Smooth muscle cell (in vitro differentiated cells): Measurements from ENCODE around the gene UBE2J1. TPM values are rescaled to one million over a fixed set of nuclear protein-coding genes. Genes with fewer than 3 reads are reported as not detected.

Source experiments
- DNase-seq: peaks from one replicate; lab custom pipeline; 2025; ENCODE audit not compliant: unreplicated experiment; lab: John Stamatoyannopoulos, UW
- H2AFZ ChIP-seq: fragments of 200-600 bp; sonication (generic); 2 replicates; pipeline ENCODE4 v1.6.0; 2016; ENCODE audit warnings: antibody characterized with exemption, low read depth, mild to moderate bottlenecking
- H3F3A ChIP-seq: fragments of 200-600 bp; sonication (generic); 2 replicates; pipeline ENCODE4 v1.6.0; 2017; ENCODE audit warnings: antibody characterized with exemption, low read depth
- H3K27ac ChIP-seq: fragments of 200-600 bp; sonication (generic); 2 replicates; pipeline ENCODE4 v1.5.1; 2016; ENCODE audit warnings: low read depth, mild to moderate bottlenecking
- H3K27me3 ChIP-seq: fragments of 200-600 bp; sonication (generic); 2 replicates; pipeline ENCODE4 v1.6.1; 2016; ENCODE audit warnings: low read depth, mild to moderate bottlenecking
- H3K36me3 ChIP-seq: fragments of 200-600 bp; sonication (generic); 2 replicates; pipeline ENCODE4 v1.5.1; 2016; ENCODE audit warnings: low read depth
- H3K4me1 ChIP-seq: fragments of 200-600 bp; sonication (generic); 2 replicates; pipeline ENCODE4 v1.5.1; 2016; ENCODE audit warnings: low read depth
- H3K4me2 ChIP-seq: fragments of 200-600 bp; sonication (generic); 2 replicates; pipeline ENCODE4 v1.6.0; 2016; ENCODE audit warnings: mild to moderate bottlenecking
- H3K4me3 ChIP-seq: fragments of 200-600 bp; sonication (generic); 2 replicates; pipeline ENCODE4 v1.5.1; 2016; ENCODE audit warnings: mild to moderate bottlenecking
- H3K79me2 ChIP-seq: fragments of 200-600 bp; sonication (generic); 2 replicates; pipeline ENCODE4 v1.6.0; 2016; ENCODE audit warnings: low read depth, mild to moderate bottlenecking
- H3K9ac ChIP-seq: fragments of 200-600 bp; sonication (generic); 2 replicates; pipeline ENCODE4 v1.6.0; 2016; ENCODE audit warnings: low read depth
- H3K9me3 ChIP-seq: fragments of 200-600 bp; sonication (generic); replicated peaks from 2 replicates; pipeline ENCODE4 v1.5.1; 2016; ENCODE audit warnings: low read depth
- H4K20me1 ChIP-seq: fragments of 200-600 bp; sonication (generic); 2 replicates; pipeline ENCODE4 v1.6.0; 2016; ENCODE audit warnings: low read depth
- WGBS: methylation state at CpG from one replicate; pipeline ENCODE4 v1.1.7; 2016; ENCODE audit warnings: low lambda C conversion rate; 5-methylcytosine and 5-hydroxymethylcytosine counted together
- polyA plus RNA-seq: library from polyadenylated mRNA; unstranded; fragments of >200 nt; fragmentation: Nextera tagmentation; extraction: Ambion mirVana; gene quantifications from 2 replicates; pipeline ENCODE4 v1.2.1, GENCODE V29; 2016
- total RNA-seq: library from RNA; depleted of rRNA; stranded (reverse); fragments of >200 nt; gene quantifications from 2 replicates; pipeline ENCODE4 v1.2.3, GENCODE V29; 2014
- TF ChIP-seq, protein P1 (sequence below): fragments of 200-600 bp; sonication (generic); IDR thresholded peaks from 2 replicates; pipeline ENCODE4 v1.5.1; 2017; ENCODE audit warnings: borderline replicate concordance, mild to moderate bottlenecking, antibody characterized with exemption; ENCODE audit not compliant: insufficient read depth, poor library complexity, severe bottlenecking

Gene UBE2J1
- total and polyA plus RNA-seq, 2 experiments from 2014 or later: 65.7 to 130 TPM

DNA sequence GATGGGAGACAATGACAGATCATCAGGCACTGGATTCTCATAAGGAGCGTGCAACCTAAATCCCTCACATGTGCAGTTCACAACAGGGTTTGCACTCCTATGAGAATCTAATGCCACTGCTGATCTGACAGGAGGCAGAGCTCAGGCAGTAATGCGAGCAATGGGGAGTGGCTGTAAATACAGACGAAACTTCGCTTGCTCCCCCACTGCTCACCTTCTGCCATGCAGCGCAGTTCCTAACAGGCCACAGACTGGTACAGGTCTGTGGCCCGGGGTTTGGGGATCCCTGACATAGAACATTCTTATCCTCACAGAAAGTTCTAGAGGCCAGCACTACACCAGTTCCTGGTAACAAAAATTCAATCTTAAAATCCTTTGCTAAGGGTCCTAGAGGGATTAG lies 36.3 kb upstream of the UBE2J1 start:
- Histone ChIP-seq H3K4me3 (no peak overlapping the region), H3K27me3 (peaks cover 5% of the 10 kb centered on the region), H3K36me3 (no peaks in the 10 kb centered on the region), H3K9ac (no peak overlapping the region), H3K27ac (no peak overlapping the region), H3K79me2 (no peaks in the 10 kb centered on the region), H3K9me3 (no peaks in the 10 kb centered on the region), H3K4me1 (no peaks in the 10 kb centered on the region), H4K20me1 (no peaks in the 10 kb centered on the region), H3F3A (no peaks in the 10 kb centered on the region), H2AFZ (no peak overlapping the region), H3K4me2 (no peak overlapping the region)
- 92% methylated on average over 6 of the region's 6 CpGs for WGBS
- no peak for DNase-seq
- TF ChIP-seq, protein P1, sequence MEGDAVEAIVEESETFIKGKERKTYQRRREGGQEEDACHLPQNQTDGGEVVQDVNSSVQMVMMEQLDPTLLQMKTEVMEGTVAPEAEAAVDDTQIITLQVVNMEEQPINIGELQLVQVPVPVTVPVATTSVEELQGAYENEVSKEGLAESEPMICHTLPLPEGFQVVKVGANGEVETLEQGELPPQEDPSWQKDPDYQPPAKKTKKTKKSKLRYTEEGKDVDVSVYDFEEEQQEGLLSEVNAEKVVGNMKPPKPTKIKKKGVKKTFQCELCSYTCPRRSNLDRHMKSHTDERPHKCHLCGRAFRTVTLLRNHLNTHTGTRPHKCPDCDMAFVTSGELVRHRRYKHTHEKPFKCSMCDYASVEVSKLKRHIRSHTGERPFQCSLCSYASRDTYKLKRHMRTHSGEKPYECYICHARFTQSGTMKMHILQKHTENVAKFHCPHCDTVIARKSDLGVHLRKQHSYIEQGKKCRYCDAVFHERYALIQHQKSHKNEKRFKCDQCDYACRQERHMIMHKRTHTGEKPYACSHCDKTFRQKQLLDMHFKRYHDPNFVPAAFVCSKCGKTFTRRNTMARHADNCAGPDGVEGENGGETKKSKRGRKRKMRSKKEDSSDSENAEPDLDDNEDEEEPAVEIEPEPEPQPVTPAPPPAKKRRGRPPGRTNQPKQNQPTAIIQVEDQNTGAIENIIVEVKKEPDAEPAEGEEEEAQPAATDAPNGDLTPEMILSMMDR: no peak

DNA sequence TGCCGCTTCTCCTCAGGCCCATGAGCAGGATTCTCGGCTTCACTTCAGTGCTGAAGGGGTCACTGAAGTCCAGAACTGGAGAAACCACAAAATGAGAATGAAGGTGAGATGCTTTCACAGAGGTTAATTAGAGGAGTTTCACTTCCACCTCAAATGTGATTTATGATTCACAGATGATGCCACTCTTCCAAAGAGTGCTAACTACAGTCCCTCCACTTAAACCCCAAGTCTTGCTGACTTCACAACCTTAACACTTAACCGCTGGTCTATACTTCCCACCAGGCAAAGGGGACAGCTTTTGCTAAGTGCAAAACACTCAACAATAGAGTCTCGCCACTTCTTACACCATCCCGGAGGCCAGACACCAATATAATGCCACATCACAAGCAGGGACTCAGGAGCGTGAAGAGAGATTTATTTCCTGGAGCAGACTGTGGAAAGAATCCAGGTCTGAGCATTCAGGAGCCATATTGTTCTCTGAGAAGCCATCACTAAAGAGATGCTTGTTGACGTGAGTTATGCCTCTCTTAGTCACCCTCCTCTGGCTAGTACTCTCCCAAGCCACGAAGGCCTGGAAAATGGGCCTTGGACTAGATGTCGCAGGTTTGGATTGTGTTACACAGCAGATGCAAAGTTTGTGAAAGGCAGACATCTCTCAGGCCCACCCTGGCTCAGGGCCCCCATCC lies 35.1 kb upstream of the UBE2J1 start:
- Histone ChIP-seq H3K9ac (no peak overlapping the region), H3K36me3 (no peaks in the 10 kb centered on the region), H4K20me1 (no peaks in the 10 kb centered on the region), H3K27me3 (no peaks in the 10 kb centered on the region), H3K4me1 (no peaks in the 10 kb centered on the region), H3K9me3 (no peaks in the 10 kb centered on the region), H3K27ac (no peak overlapping the region), H3K4me2 (no peak overlapping the region), H3K79me2 (no peaks in the 10 kb centered on the region), H3K4me3 (no peak overlapping the region), H3F3A (no peaks in the 10 kb centered on the region), H2AFZ (no peak overlapping the region)
- TF ChIP-seq, protein P1: no peak
- WGBS: 90% methylated on average over 9 of the region's 9 CpGs
- no peak for DNase-seq

DNA sequence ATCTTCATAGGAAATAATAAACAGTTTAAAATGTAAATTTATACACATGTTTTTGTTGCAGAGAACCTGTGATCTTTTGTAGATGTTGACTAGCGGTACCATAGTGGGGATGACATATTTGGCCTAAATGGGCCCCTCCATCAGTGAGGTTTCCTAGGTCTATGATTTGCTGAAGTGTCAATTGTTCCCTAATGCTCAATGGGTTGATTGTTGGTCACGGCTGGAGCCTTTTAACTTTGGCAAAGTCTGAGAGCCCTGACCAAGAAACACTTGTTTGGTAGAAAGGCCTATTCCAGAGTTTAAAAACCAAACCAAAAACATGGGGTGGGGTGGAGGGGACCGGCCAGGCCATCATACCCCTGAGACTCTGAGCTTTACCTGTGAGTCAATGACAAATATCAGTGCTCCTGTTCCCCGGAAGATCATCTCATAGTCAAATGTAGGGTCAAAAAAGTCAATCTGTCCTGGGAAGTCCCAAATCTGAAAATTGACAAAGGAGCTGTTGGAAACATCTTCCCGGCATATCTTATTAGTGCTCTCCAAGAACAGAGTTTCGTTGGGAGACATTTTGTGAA lies 34.5 kb upstream of the UBE2J1 start:
- Histone ChIP-seq H3K9ac (no peak overlapping the region), H3K4me3 (no peak overlapping the region), H3K9me3 (no peaks in the 10 kb centered on the region), H3K79me2 (no peaks in the 10 kb centered on the region), H3K4me2 (no peak overlapping the region), H3K27ac (no peak overlapping the region), H3K36me3 (no peaks in the 10 kb centered on the region), H2AFZ (no peak overlapping the region), H3K4me1 (no peaks in the 10 kb centered on the region), H4K20me1 (no peaks in the 10 kb centered on the region), H3F3A (no peaks in the 10 kb centered on the region), H3K27me3 (no peaks in the 10 kb centered on the region)
- TF ChIP-seq, protein P1: no peak
- DNase-seq: no peak
- 97% methylated on average over 6 of the region's 6 CpGs for WGBS

DNA sequence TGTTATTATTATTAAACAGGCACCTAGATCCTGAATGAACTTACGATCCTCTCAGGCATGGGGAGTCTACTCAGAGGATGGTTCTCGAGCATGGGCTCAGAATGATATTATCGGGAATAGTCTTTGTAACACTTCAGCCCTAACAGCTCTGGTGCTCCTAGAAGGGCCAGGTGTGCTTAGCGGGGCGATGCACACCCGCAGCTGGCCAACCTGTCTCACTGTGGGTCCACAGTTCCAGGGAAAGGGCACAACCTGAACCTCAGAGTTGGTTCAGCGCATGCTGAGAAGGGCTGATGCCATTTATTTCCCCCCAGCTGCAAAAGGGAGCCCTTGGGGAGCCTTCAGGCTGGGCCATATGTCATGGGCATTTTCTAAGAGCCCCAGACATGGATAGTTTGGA lies 33.3 kb upstream of the UBE2J1 start:
- no peaks in the 10 kb centered on the region for H3F3A ChIP-seq
- H3K4me3 ChIP-seq: no peak overlapping the region
- no peaks in the 10 kb centered on the region for H3K36me3 ChIP-seq
- TF ChIP-seq, protein P1: no peak
- no peaks in the 10 kb centered on the region for H3K27me3 ChIP-seq
- no peak for DNase-seq
- H3K79me2 ChIP-seq: no peaks in the 10 kb centered on the region
- no peak overlapping the region for H3K9ac ChIP-seq
- H3K4me2 ChIP-seq: no peak overlapping the region
- no peaks in the 10 kb centered on the region for H3K9me3 ChIP-seq
- H4K20me1 ChIP-seq: no peaks in the 10 kb centered on the region
- no peak overlapping the region for H2AFZ ChIP-seq
- no peak overlapping the region for H3K27ac ChIP-seq
- no peaks in the 10 kb centered on the region for H3K4me1 ChIP-seq
- 96% methylated on average over 7 of the region's 7 CpGs for WGBS
